Measurements from ENCODE around the gene INPPL1. TPM values are rescaled to one million over a fixed set of nuclear protein-coding genes. Genes with fewer than 3 reads are reported as not detected.

INPPL1 gene
- total RNA-seq, 1 donor from 2014 or later: 69.2 TPM

DNA sequence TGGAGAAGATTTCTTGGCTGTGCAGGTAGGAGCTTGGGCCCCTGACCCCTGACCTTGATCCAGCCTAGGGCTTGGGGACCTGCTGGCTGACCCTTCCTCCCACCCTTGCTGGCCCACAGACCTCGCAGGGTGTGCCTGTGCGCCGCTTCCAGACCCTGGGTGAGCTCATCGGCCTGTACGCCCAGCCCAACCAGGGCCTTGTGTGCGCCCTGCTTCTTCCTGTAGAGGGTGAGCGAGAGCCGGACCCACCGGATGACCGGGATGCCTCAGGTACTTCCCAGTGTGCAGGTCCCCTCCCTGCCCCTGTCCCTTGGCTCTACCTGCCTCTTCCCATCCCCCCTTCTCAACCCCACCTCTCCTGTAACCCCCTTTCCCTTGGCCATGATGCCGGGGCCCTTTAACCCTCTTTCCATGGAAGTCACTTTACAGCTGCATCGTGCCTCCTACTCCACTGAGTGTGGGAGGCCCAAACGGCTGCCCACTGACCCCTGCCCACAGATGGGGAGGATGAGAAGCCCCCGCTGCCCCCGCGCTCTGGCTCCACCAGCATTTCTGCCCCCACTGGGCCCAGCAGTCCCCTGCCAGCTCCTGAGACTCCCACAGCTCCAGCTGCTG is 3.8 kb downstream of the INPPL1 start:
- H3K4me3 ChIP-seq: no peak overlapping the region
- DNase-seq (ENCODE audit: extremely low spot score in 2 of 2): peak in 1 of 2 donors; percentile 65
- no peaks in the 10 kb centered on the region for H3K27me3 ChIP-seq
- H3K4me1 ChIP-seq: peaks cover 21% of the 10 kb centered on the region
- H3K27ac ChIP-seq: no peak overlapping the region
- peaks cover 0 to 43% of the 10 kb centered on the region in 2 donors for H3K36me3 ChIP-seq
- intact Hi-C loops (cut with DNase I): no loop called here
- no peaks in the 10 kb centered on the region for H3K9me3 ChIP-seq
- TF ChIP-seq CTCF (IDR thresholded peaks at IDR 0.05) (no peak), POLR2AphosphoS5 (IDR thresholded peaks at IDR 0.05; ENCODE audit: insufficient read depth in 1 of 2, low read depth in 1 of 2) (no peak), POLR2A (IDR thresholded peaks at IDR 0.05) (no peak)

- Histone ChIP-seq H3K4me3 (no peak overlapping the region), H3K4me1 (peaks cover 21% of the 10 kb centered on the region), H3K27ac (no peak overlapping the region), H3K27me3 (no peaks in the 10 kb centered on the region), H3K9me3 (no peaks in the 10 kb centered on the region), H3K36me3 (peaks cover 0 to 48% of the 10 kb centered on the region in 2 donors)
- intact Hi-C loops (cut with DNase I): no loop called here
- DNase-seq (ENCODE audit: extremely low spot score in 2 of 2): peak in 1 of 2 donors; percentile 71
- TF ChIP-seq POLR2AphosphoS5 (IDR thresholded peaks at IDR 0.05; ENCODE audit: insufficient read depth in 1 of 2, low read depth in 1 of 2): no peak
- TF ChIP-seq POLR2A (IDR thresholded peaks at IDR 0.05): no peak
- TF ChIP-seq CTCF (IDR thresholded peaks at IDR 0.05): no peak
Measured at GRCh38 chr11:72228844-72229231, 4.3 kb downstream of the INPPL1 start.

GRCh38 chr11:72229336-72229924 is 4.9 kb downstream of the INPPL1 start:
- Histone ChIP-seq H3K27me3 (no peaks in the 10 kb centered on the region), H3K27ac (no peak overlapping the region), H3K4me1 (peaks cover 21% of the 10 kb centered on the region), H3K9me3 (no peaks in the 10 kb centered on the region), H3K4me3 (no peak overlapping the region), H3K36me3 (peaks cover 0 to 54% of the 10 kb centered on the region in 2 donors)
- TF ChIP-seq CTCF (IDR thresholded peaks at IDR 0.05): no peak
- no peak for TF ChIP-seq POLR2A (IDR thresholded peaks at IDR 0.05)
- no peak for TF ChIP-seq POLR2AphosphoS5 (IDR thresholded peaks at IDR 0.05; ENCODE audit: insufficient read depth in 1 of 2, low read depth in 1 of 2)
- intact Hi-C loops (cut with DNase I): no loop called here
- DNase-seq (ENCODE audit: extremely low spot score in 2 of 2): peak in 1 of 2 donors; percentile 67

DNA sequence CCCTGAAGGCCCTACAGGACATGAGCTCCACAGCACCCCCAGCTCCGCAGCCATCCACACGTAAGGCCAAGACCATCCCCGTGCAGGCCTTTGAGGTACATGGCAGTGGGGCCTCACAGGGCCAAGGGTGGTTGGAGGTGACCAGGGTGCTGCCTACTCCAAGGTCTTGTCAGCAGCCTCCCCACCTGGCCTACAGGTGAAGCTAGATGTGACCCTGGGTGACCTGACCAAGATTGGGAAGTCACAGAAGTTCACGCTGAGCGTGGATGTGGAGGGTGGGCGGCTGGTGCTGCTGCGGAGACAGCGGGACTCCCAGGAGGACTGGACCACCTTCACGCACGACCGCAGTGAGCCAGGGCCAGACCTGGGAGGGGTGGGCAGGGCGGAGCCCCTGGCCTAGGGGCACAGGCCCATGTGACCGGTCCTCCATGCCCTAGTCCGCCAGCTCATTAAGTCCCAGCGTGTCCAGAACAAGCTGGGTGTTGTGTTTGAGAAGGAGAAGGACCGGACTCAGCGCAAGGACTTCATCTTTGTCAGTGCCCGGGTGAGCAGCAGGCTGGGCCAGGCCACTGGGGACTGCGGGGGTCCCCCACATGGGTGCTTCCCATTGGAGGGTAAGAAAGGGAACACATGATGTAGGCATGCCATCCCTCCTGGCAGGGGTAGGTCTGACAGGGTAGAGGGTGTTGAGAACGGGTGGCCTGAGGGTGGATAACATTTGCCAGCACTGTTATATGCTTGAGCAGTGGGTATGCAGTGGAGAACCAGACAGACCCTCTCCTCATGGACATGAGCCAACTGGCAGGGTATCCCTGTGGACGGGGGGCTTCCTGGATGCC is 5.6 kb downstream of the INPPL1 start:
- DNase-seq (ENCODE audit: extremely low spot score in 2 of 2): peak in 1 of 2 donors; percentile 87
- intact Hi-C loops (cut with DNase I): no loop called here
- no peak overlapping the region for H3K27ac ChIP-seq
- no peaks in the 10 kb centered on the region for H3K9me3 ChIP-seq
- H3K36me3 ChIP-seq: peaks cover 0 to 61% of the 10 kb centered on the region in 2 donors
- peaks cover 20% of the 10 kb centered on the region for H3K4me1 ChIP-seq
- H3K27me3 ChIP-seq: no peaks in the 10 kb centered on the region
- TF ChIP-seq CTCF (IDR thresholded peaks at IDR 0.05) (no peak), POLR2A (IDR thresholded peaks at IDR 0.05) (no peak), POLR2AphosphoS5 (IDR thresholded peaks at IDR 0.05; ENCODE audit: insufficient read depth in 1 of 2, low read depth in 1 of 2) (no peak)
- no peak overlapping the region for H3K4me3 ChIP-seq

Data from vagina (tissue), 2 donors.